HL-60 (cell line): ENCODE data around the gene UCN3.

Experiments used
- DNase-seq, 2 experiments: peaks; one replicate each; pipeline ENCODE4 v3.0.0-alpha.2; 2010 to 2020; ENCODE audit warnings: low read depth in 1 of 2, low spot score in 1 of 2
- H3K27ac ChIP-seq: fragments of 250-450 bp; sonication (Bioruptor Pico); replicated peaks from 2 replicates; pipeline ENCODE4 v1.5.1; 2020; ENCODE audit warnings: mild to moderate bottlenecking, moderate library complexity
- H3K27me3 ChIP-seq: fragments of 250-450 bp; sonication (Bioruptor Pico); 2 replicates; pipeline ENCODE4 v1.5.1; 2021; ENCODE audit warnings: mild to moderate bottlenecking, moderate library complexity; ENCODE audit not compliant: insufficient read depth, poor library complexity, severe bottlenecking
- H3K4me3 ChIP-seq: replicated peaks from 2 replicates; pipeline ENCODE4 v1.5.1; 2011; ENCODE audit warnings: mild to moderate bottlenecking, control low read depth, low read length; ENCODE audit not compliant: insufficient read depth
- CTCF ChIP-seq: IDR thresholded peaks from one replicate; pipeline ENCODE4 v1.5.1; 2011; ENCODE audit warnings: low read length, control low read depth, inconsistent platforms; ENCODE audit not compliant: insufficient read depth
- GABPA ChIP-seq: IDR thresholded peaks from 2 replicates; pipeline ENCODE4 v1.6.1; 2012; ENCODE audit warnings: low read depth
- POLR2AphosphoS5 ChIP-seq: IDR thresholded peaks from 2 replicates; pipeline ENCODE4 v1.6.1; 2012; ENCODE audit warnings: low read depth
- REST ChIP-seq: IDR thresholded peaks from 2 replicates; pipeline ENCODE4 v1.6.1; 2012; ENCODE audit warnings: low read depth; ENCODE audit not compliant: insufficient replicate concordance
- SPI1 ChIP-seq: IDR thresholded peaks from 2 replicates; pipeline ENCODE4 v1.6.1; 2012; ENCODE audit warnings: low read depth, mild to moderate bottlenecking, borderline replicate concordance
- long read RNA-seq: library from polyadenylated mRNA; unstranded; transcript quantifications from one replicate; pipeline ENCODE4 v2.0.0, GENCODE V29; 2020

UCN3 gene, protein sequence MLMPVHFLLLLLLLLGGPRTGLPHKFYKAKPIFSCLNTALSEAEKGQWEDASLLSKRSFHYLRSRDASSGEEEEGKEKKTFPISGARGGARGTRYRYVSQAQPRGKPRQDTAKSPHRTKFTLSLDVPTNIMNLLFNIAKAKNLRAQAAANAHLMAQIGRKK
- long read RNA-seq = 0 reads

GRCh38 chr10:5364890-5365338 is at the start of gene UCN3:
Gene UCN3 (plus strand): TSS chr10:5364966. CDS start chr10:5373721, 8,755 bp downstream.
- TF ChIP-seq CTCF (no peak), SPI1 (no peak), REST (no peak), POLR2AphosphoS5 (no peak)
- Histone ChIP-seq H3K4me3 (no peak within 1 kb of the TSS), H3K27ac (no peak within 1 kb of the TSS), H3K27me3 (no peaks in the 10 kb centered on the region)
- no peak for DNase-seq

GRCh38 chr10:5317547-5318107 is 47.1 kb upstream of the UCN3 start:
- no peak overlapping the region for H3K4me3 ChIP-seq
- no peak overlapping the region for H3K27ac ChIP-seq
- TF ChIP-seq POLR2AphosphoS5 = no peak
- no peak for TF ChIP-seq CTCF
- TF ChIP-seq SPI1 = no peak
- TF ChIP-seq GABPA = no peak
- no peak for TF ChIP-seq REST
- H3K27me3 ChIP-seq = no peaks in the 10 kb centered on the region
- DNase-seq = peak; percentile 2 to 26

DNA sequence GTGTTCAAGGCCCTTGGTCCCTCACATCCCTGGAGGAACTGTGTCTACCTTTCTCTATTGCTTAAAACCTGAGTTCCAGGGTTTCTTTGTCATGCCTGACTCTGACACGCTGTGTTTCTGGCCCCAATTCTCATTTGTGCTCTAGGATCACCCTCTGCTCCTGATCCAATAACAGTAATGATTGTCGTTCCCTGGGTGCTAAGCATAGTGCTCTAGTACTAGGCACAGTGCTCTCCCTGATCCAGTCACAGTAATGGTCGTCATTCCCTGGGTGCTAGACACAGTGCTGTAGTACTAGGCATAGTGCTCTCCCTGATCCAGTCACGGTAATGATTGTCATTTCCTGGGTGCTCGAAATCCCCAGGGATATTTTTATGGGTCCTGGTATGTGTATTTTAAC is 46.6 kb upstream of the UCN3 start:
- Histone ChIP-seq H3K4me3 (no peak overlapping the region), H3K27me3 (no peaks in the 10 kb centered on the region), H3K27ac (no peak overlapping the region)
- TF ChIP-seq CTCF (no peak), SPI1 (no peak), REST (no peak), POLR2AphosphoS5 (no peak), GABPA (no peak)
- DNase-seq = no peak
